ENCODE measurements around the gene SCAI.

Gene SCAI

DNA sequence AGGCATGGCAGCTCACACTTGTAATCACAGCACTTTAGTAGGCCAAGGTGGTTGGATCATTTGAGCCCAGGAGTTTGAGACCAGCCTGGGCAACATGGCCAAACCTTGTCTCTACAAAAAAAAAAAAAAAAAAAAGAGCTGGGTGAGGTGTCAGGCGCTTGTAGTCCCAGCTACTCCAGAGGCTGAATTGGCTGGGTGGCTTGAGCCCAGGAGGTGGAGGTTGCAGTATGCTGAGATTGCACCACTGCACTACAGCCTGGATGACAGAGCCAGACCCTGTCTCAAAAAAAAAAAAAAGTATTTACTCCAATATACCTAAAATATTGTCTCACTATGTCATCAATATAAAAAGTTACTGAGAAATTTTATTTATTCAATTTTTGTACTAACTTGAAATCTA lies 2.8 kb downstream of the SCAI start:
- peak overlapping the region; percentile 93 for H3K4me2 ChIP-seq (ENCODE audit: low read depth, low read length, poor library complexity, severe bottlenecking)
- H3K36me3 ChIP-seq (ENCODE audit: insufficient read depth, low read length), result no peaks in the 10 kb centered on the region
- TF ChIP-seq, protein P1, sequence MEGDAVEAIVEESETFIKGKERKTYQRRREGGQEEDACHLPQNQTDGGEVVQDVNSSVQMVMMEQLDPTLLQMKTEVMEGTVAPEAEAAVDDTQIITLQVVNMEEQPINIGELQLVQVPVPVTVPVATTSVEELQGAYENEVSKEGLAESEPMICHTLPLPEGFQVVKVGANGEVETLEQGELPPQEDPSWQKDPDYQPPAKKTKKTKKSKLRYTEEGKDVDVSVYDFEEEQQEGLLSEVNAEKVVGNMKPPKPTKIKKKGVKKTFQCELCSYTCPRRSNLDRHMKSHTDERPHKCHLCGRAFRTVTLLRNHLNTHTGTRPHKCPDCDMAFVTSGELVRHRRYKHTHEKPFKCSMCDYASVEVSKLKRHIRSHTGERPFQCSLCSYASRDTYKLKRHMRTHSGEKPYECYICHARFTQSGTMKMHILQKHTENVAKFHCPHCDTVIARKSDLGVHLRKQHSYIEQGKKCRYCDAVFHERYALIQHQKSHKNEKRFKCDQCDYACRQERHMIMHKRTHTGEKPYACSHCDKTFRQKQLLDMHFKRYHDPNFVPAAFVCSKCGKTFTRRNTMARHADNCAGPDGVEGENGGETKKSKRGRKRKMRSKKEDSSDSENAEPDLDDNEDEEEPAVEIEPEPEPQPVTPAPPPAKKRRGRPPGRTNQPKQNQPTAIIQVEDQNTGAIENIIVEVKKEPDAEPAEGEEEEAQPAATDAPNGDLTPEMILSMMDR (conservative IDR thresholded peaks at IDR 0.05; ENCODE audit: low read length), result no peak
- TF ChIP-seq EZH2phosphoT487 (IDR thresholded peaks at IDR 0.05; ENCODE audit: borderline replicate concordance), result no peak
- H3K9ac ChIP-seq (ENCODE audit: low read depth, low read length, poor library complexity, severe bottlenecking), result peak overlapping the region; percentile 89
- H3K79me2 ChIP-seq (ENCODE audit: insufficient read depth, low read length), result peaks cover 75% of the 10 kb centered on the region
- peaks cover 41% of the 10 kb centered on the region for H3K4me1 ChIP-seq (ENCODE audit: insufficient read depth, low read length, poor library complexity, severe bottlenecking)
- no peaks in the 10 kb centered on the region for H3K9me3 ChIP-seq (ENCODE audit: insufficient read depth, low read depth, low read length)
- peaks cover 45% of the 10 kb centered on the region for H4K20me1 ChIP-seq (ENCODE audit: insufficient read depth, low read length, poor library complexity, severe bottlenecking)
- H3K9me2 ChIP-seq (replicated peaks; ENCODE audit: low read depth, low read length), result no peaks in the 10 kb centered on the region
- no peaks in the 10 kb centered on the region for H3K27me3 ChIP-seq (ENCODE audit: insufficient read depth, low read length, poor library complexity, severe bottlenecking)
- no peaks in the 10 kb centered on the region for H3F3A ChIP-seq (ENCODE audit: low read depth)
- peak overlapping the region; percentile 90 for H3K4me3 ChIP-seq (ENCODE audit: low read length, poor library complexity, severe bottlenecking)
- no peak overlapping the region for H2AFZ ChIP-seq (ENCODE audit: low read length)

DNA sequence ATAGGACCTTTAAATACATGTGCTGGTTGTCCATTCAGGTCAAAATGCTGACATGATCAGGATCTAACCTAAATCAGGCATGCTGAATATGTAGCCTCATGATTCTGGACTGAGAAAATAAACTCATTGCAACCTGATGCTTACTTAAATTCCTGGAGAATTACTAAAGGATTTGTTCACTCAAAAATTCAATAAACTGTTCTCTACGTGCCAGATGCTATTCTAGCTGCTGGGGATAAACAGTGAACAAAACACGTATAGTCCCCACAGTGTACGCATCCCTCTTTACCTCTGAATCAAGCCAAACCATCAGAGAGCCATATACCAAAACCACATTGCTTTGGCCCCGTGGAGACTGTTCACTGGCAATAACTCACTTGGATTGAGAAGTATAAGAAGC lies 6.1 kb downstream of the SCAI start:
- no peak overlapping the region for H2AFZ ChIP-seq (ENCODE audit: low read length)
- H3K36me3 ChIP-seq (ENCODE audit: insufficient read depth, low read length), result 0 out of 2 replicates have a peak, but pooled peaks cover 4% of the 10 kb centered on the region
- peaks cover 43% of the 10 kb centered on the region for H4K20me1 ChIP-seq (ENCODE audit: insufficient read depth, low read length, poor library complexity, severe bottlenecking)
- H3K4me2 ChIP-seq (ENCODE audit: low read depth, low read length, poor library complexity, severe bottlenecking), result peak overlapping the region; percentile 30
- H3K27me3 ChIP-seq (ENCODE audit: insufficient read depth, low read length, poor library complexity, severe bottlenecking), result no peaks in the 10 kb centered on the region
- H3K4me3 ChIP-seq (ENCODE audit: low read length, poor library complexity, severe bottlenecking), result no peak overlapping the region
- H3K9me3 ChIP-seq (ENCODE audit: insufficient read depth, low read depth, low read length), result 0 out of 2 replicates have a peak, but pooled peaks cover 7% of the 10 kb centered on the region
- TF ChIP-seq, protein P1 (conservative IDR thresholded peaks at IDR 0.05; ENCODE audit: low read length), result no peak
- TF ChIP-seq EZH2phosphoT487 (IDR thresholded peaks at IDR 0.05; ENCODE audit: borderline replicate concordance), result no peak
- H3K9ac ChIP-seq (ENCODE audit: low read depth, low read length, poor library complexity, severe bottlenecking), result no peak overlapping the region
- H3K79me2 ChIP-seq (ENCODE audit: insufficient read depth, low read length), result peaks cover 100% of the 10 kb centered on the region
- no peaks in the 10 kb centered on the region for H3F3A ChIP-seq (ENCODE audit: low read depth)
- H3K4me1 ChIP-seq (ENCODE audit: insufficient read depth, low read length, poor library complexity, severe bottlenecking), result peaks cover 37% of the 10 kb centered on the region
- H3K9me2 ChIP-seq (replicated peaks; ENCODE audit: low read depth, low read length), result no peaks in the 10 kb centered on the region

DNA sequence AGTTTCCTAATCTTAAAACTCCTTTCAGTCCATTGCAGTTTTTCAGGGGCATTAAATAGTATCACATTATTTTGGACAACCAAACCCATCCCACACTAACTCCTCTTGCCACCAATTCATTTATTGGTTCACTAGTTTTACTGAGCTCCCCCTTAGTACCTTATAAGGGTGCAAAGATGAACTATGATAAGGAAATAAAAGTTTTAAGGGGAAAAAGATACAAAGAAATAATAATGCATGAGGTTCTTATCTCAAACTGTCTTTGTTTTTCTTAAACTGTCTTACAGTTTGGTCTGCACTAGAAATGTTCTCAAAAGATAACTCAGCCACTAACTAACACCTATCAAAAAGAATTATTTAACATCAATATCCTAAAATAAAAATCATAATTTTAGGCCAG lies 8.4 kb downstream of the SCAI start:
- Histone ChIP-seq H3K4me2 (ENCODE audit: low read depth, low read length, poor library complexity, severe bottlenecking) (no peak overlapping the region), H3K9me3 (ENCODE audit: insufficient read depth, low read depth, low read length) (0 out of 2 replicates have a peak, but pooled peaks cover 7% of the 10 kb centered on the region), H3K4me1 (ENCODE audit: insufficient read depth, low read length, poor library complexity, severe bottlenecking) (peaks cover 27% of the 10 kb centered on the region), H3F3A (ENCODE audit: low read depth) (no peaks in the 10 kb centered on the region), H3K79me2 (ENCODE audit: insufficient read depth, low read length) (peaks cover 99% of the 10 kb centered on the region), H3K36me3 (ENCODE audit: insufficient read depth, low read length) (0 out of 2 replicates have a peak, but pooled peaks cover 4% of the 10 kb centered on the region), H4K20me1 (ENCODE audit: insufficient read depth, low read length, poor library complexity, severe bottlenecking) (peaks cover 36% of the 10 kb centered on the region), H3K9me2 (replicated peaks; ENCODE audit: low read depth, low read length) (no peaks in the 10 kb centered on the region), H2AFZ (ENCODE audit: low read length) (no peak overlapping the region), H3K4me3 (ENCODE audit: low read length, poor library complexity, severe bottlenecking) (no peak overlapping the region), H3K9ac (ENCODE audit: low read depth, low read length, poor library complexity, severe bottlenecking) (no peak overlapping the region), H3K27me3 (ENCODE audit: insufficient read depth, low read length, poor library complexity, severe bottlenecking) (no peaks in the 10 kb centered on the region)
- TF ChIP-seq, protein P1 (conservative IDR thresholded peaks at IDR 0.05; ENCODE audit: low read length), result no peak
- TF ChIP-seq EZH2phosphoT487 (IDR thresholded peaks at IDR 0.05; ENCODE audit: borderline replicate concordance), result no peak

Measured in Loucy (cell line).